Measurements from ENCODE around the gene IGLL1. TPM values are rescaled to one million over a fixed set of nuclear protein-coding genes. Genes with fewer than 3 reads are reported as not detected.
"Not testable (repeated sequence)": the region's sequence is repeated elsewhere in the genome, so short reads cannot be mapped to it uniquely, and the experiment has no call there.

Gene IGLL1
- total RNA-seq, 4 donors from 2014 or later = not detected

- no peak overlapping the region for H3K4me3 ChIP-seq
- no peaks in the 10 kb centered on the region for H3K4me1 ChIP-seq
- 25% methylated on average over 6 of the region's 8 CpGs for WGBS
- no peaks in the 10 kb centered on the region for H3K9me3 ChIP-seq
- no peak overlapping the region for H3K27ac ChIP-seq
- TF ChIP-seq POLR2A (IDR thresholded peaks at IDR 0.05) (no peak), POLR2AphosphoS5 (IDR thresholded peaks at IDR 0.05) (no peak), EP300 (IDR thresholded peaks at IDR 0.05) (no peak), CTCF (IDR thresholded peaks at IDR 0.05) (no peak)
- no peaks in the 10 kb centered on the region for H3K36me3 ChIP-seq
- peak in 1 of 2 donors; percentile 55 for DNase-seq (ENCODE audit: low spot score in 2 of 2)
- peaks cover 3% of the 10 kb centered on the region for H3K27me3 ChIP-seq
Observed at GRCh38 chr22:23574877-23575276, 5.2 kb downstream of the IGLL1 start.

GRCh38 chr22:23574371-23574811 lies 5.7 kb downstream of the IGLL1 start:
- no peak overlapping the region for H3K4me3 ChIP-seq
- H3K4me1 ChIP-seq = no peaks in the 10 kb centered on the region
- no peaks in the 10 kb centered on the region for H3K27me3 ChIP-seq
- no peak overlapping the region for H3K27ac ChIP-seq
- peak in 1 of 2 donors; percentile 64 for DNase-seq (ENCODE audit: low spot score in 2 of 2)
- 74% methylated on average over 3 of the region's 4 CpGs for WGBS
- no peaks in the 10 kb centered on the region for H3K9me3 ChIP-seq
- no peaks in the 10 kb centered on the region for H3K36me3 ChIP-seq
- no peak for TF ChIP-seq EP300 (IDR thresholded peaks at IDR 0.05)
- no peak for TF ChIP-seq CTCF (IDR thresholded peaks at IDR 0.05)

- H3K9me3 ChIP-seq; H3K4me1 ChIP-seq; H3K36me3 ChIP-seq; H3K27me3 ChIP-seq; DNase-seq (ENCODE audit: low spot score in 2 of 2); H3K27ac ChIP-seq; H3K4me3 ChIP-seq: not testable (repeated sequence)
- WGBS = 72% methylated on average over 8 of the region's 8 CpGs
Observed at GRCh38 chr22:23573701-23574235, 6.3 kb downstream of the IGLL1 start.

GRCh38 chr22:23573106-23573505 lies 7.0 kb downstream of the IGLL1 start:
- DNase-seq (ENCODE audit: low spot score in 2 of 2) = peak in 1 of 2 donors; percentile 65
- H3K4me1 ChIP-seq, H3K4me3 ChIP-seq, H3K36me3 ChIP-seq, H3K27me3 ChIP-seq, H3K27ac ChIP-seq, H3K9me3 ChIP-seq: not testable (repeated sequence)
- WGBS = 80% methylated on average over 13 of the region's 13 CpGs

GRCh38 chr22:23571486-23571885 lies 8.6 kb downstream of the IGLL1 start:
- no peaks in the 10 kb centered on the region for H3K36me3 ChIP-seq
- WGBS = 87% methylated on average over 4 of the region's 4 CpGs
- DNase-seq (ENCODE audit: low spot score in 2 of 2) = no peak
- no peak overlapping the region for H3K27ac ChIP-seq
- peaks cover 2% of the 10 kb centered on the region for H3K4me1 ChIP-seq
- no peaks in the 10 kb centered on the region for H3K9me3 ChIP-seq
- peaks cover 7% of the 10 kb centered on the region for H3K27me3 ChIP-seq
- TF ChIP-seq POLR2AphosphoS5 (IDR thresholded peaks at IDR 0.05) = no peak
- no peak overlapping the region for H3K4me3 ChIP-seq

- Histone ChIP-seq H3K4me1 (peaks cover 10% of the 10 kb centered on the region), H3K27ac (no peak overlapping the region), H3K4me3 (no peak overlapping the region), H3K27me3 (peaks cover 15% of the 10 kb centered on the region), H3K9me3 (no peaks in the 10 kb centered on the region), H3K36me3 (no peaks in the 10 kb centered on the region)
- DNase-seq (ENCODE audit: low spot score in 2 of 2) = no peak
- WGBS = 78% methylated on average over 6 of the region's 8 CpGs
- TF ChIP-seq EP300 (IDR thresholded peaks at IDR 0.05) = no peak
- no peak for TF ChIP-seq POLR2AphosphoS5 (IDR thresholded peaks at IDR 0.05)
- TF ChIP-seq POLR2A (IDR thresholded peaks at IDR 0.05) = no peak
- TF ChIP-seq CTCF (IDR thresholded peaks at IDR 0.05) = no peak
Observed at GRCh38 chr22:23570681-23571080, 9.4 kb downstream of the IGLL1 start.

DNA sequence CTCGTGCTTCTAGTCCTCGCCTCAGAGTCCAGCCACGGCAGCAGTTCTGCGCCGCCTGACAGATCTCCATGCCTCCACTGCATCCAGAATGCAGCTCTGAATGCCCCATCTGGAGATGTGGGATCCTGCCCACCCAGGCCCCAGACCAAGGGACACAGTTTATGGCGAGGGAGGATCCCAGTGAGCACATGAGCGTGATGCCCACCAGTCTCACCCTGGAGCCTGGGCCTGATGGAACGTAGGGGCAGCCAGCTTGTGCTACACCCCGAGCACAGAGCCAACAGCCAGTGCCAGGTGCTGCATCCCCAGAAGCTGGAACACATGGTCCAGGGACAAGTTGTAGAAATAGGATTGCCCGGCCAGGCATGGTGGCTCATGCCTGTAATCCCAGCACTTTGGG lies 10.4 kb downstream of the IGLL1 start:
- 93% methylated on average over 10 of the region's 10 CpGs for WGBS

More for the DNA sequence above, 10.4 kb downstream of the IGLL1 start:
- peaks cover 20% of the 10 kb centered on the region for H3K27me3 ChIP-seq
- H3K4me1 ChIP-seq = peaks cover 13% of the 10 kb centered on the region
- no peak overlapping the region for H3K27ac ChIP-seq
- H3K4me3 ChIP-seq = no peak overlapping the region
- no peaks in the 10 kb centered on the region for H3K9me3 ChIP-seq
- H3K36me3 ChIP-seq = no peaks in the 10 kb centered on the region
- TF ChIP-seq EP300 (IDR thresholded peaks at IDR 0.05) = no peak
- TF ChIP-seq POLR2AphosphoS5 (IDR thresholded peaks at IDR 0.05) = no peak
- no peak for DNase-seq (ENCODE audit: low spot score in 2 of 2)
